ENCODE data around the gene CELF4.

DNA sequence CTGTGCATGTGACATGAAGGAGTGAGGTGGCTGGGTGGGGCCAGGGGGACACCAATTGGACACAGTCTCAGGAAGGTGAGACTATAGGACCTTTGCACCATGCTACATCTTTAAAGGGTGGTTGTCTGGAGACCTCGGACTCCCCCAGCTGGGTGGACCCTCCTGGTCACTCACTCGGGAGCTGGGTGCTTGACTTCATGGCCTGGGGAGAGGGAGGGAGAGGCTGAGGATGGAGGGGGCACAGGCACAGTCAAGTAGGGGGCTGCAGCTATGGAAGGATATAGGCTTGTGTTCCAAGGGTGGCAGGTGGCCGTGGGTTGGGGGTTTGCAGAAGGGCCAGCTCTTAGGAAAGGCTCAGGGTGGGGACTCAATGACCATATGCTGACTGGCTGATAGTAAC is 7.1 kb upstream of the CELF4 start:
- TF ChIP-seq, protein P1, sequence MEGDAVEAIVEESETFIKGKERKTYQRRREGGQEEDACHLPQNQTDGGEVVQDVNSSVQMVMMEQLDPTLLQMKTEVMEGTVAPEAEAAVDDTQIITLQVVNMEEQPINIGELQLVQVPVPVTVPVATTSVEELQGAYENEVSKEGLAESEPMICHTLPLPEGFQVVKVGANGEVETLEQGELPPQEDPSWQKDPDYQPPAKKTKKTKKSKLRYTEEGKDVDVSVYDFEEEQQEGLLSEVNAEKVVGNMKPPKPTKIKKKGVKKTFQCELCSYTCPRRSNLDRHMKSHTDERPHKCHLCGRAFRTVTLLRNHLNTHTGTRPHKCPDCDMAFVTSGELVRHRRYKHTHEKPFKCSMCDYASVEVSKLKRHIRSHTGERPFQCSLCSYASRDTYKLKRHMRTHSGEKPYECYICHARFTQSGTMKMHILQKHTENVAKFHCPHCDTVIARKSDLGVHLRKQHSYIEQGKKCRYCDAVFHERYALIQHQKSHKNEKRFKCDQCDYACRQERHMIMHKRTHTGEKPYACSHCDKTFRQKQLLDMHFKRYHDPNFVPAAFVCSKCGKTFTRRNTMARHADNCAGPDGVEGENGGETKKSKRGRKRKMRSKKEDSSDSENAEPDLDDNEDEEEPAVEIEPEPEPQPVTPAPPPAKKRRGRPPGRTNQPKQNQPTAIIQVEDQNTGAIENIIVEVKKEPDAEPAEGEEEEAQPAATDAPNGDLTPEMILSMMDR (IDR thresholded peaks at IDR 0.05; ENCODE audit: insufficient read depth, low read length): no peak
- no peak for TF ChIP-seq POLR2AphosphoS5 (IDR thresholded peaks at IDR 0.05; ENCODE audit: low read depth)
- TF ChIP-seq, protein P2, sequence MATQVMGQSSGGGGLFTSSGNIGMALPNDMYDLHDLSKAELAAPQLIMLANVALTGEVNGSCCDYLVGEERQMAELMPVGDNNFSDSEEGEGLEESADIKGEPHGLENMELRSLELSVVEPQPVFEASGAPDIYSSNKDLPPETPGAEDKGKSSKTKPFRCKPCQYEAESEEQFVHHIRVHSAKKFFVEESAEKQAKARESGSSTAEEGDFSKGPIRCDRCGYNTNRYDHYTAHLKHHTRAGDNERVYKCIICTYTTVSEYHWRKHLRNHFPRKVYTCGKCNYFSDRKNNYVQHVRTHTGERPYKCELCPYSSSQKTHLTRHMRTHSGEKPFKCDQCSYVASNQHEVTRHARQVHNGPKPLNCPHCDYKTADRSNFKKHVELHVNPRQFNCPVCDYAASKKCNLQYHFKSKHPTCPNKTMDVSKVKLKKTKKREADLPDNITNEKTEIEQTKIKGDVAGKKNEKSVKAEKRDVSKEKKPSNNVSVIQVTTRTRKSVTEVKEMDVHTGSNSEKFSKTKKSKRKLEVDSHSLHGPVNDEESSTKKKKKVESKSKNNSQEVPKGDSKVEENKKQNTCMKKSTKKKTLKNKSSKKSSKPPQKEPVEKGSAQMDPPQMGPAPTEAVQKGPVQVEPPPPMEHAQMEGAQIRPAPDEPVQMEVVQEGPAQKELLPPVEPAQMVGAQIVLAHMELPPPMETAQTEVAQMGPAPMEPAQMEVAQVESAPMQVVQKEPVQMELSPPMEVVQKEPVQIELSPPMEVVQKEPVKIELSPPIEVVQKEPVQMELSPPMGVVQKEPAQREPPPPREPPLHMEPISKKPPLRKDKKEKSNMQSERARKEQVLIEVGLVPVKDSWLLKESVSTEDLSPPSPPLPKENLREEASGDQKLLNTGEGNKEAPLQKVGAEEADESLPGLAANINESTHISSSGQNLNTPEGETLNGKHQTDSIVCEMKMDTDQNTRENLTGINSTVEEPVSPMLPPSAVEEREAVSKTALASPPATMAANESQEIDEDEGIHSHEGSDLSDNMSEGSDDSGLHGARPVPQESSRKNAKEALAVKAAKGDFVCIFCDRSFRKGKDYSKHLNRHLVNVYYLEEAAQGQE (IDR thresholded peaks at IDR 0.05; ENCODE audit: insufficient replicate concordance, low read depth): no peak
- no peak for TF ChIP-seq GABPA (IDR thresholded peaks at IDR 0.05; ENCODE audit: low read depth)
